G401.6 (cell line): Measurements from ENCODE around the gene ZFP36L1.

ENCODE experiments used
- FAIRE-seq: peaks from 2 replicates; lab custom pipeline; 2012; peaks lifted over from hg19 to GRCh38; lab: Jason Lieb, UNC

ZFP36L1 gene

GRCh38 chr14:68792979-68793733 is at the start of gene ZFP36L1:
ZFP36L1 (minus strand) TSS chr14:68793067; CDS start chr14:68792938, 129 bp downstream.
- FAIRE-seq: peak; percentile 96

GRCh38 chr14:68842298-68842697 is 49.4 kb upstream of the ZFP36L1 start:
- FAIRE-seq: no peak

- no peak for FAIRE-seq
These were observed 48.3 kb upstream of the ZFP36L1 start for GRCh38 chr14:68841016-68841809.

GRCh38 chr14:68840454-68840853 is 47.6 kb upstream of the ZFP36L1 start:
- no peak for FAIRE-seq

GRCh38 chr14:68836082-68836481 is 43.2 kb upstream of the ZFP36L1 start:
- no peak for FAIRE-seq

- no peak for FAIRE-seq
These were observed 41.9 kb upstream of the ZFP36L1 start for GRCh38 chr14:68834816-68835215.

- peak; percentile 36 for FAIRE-seq
These were observed 35.8 kb upstream of the ZFP36L1 start for GRCh38 chr14:68828698-68829097.

GRCh38 chr14:68825729-68826128 is 32.9 kb upstream of the ZFP36L1 start:
- no peak for FAIRE-seq

GRCh38 chr14:68824517-68825347 is 31.9 kb upstream of the ZFP36L1 start:
- peak; percentile 73 for FAIRE-seq

- no peak for FAIRE-seq
These were observed 31.3 kb upstream of the ZFP36L1 start for GRCh38 chr14:68824207-68824516.

GRCh38 chr14:68823434-68824206 is 30.8 kb upstream of the ZFP36L1 start:
- FAIRE-seq: no peak

- no peak for FAIRE-seq
These were observed 30.1 kb upstream of the ZFP36L1 start for GRCh38 chr14:68822926-68823325.

GRCh38 chr14:68822132-68822651 is 29.3 kb upstream of the ZFP36L1 start:
- FAIRE-seq: no peak

GRCh38 chr14:68820999-68821683 is 28.3 kb upstream of the ZFP36L1 start:
- no peak for FAIRE-seq

- FAIRE-seq: no peak
These were observed 27.7 kb upstream of the ZFP36L1 start for GRCh38 chr14:68820536-68820935.

GRCh38 chr14:68820119-68820518 is 27.3 kb upstream of the ZFP36L1 start:
- FAIRE-seq: no peak

GRCh38 chr14:68819260-68819691 is 26.4 kb upstream of the ZFP36L1 start:
- FAIRE-seq: peak; percentile 92

GRCh38 chr14:68817506-68818212 is 24.8 kb upstream of the ZFP36L1 start:
- FAIRE-seq: no peak

- no peak for FAIRE-seq
These were observed 24.1 kb upstream of the ZFP36L1 start for GRCh38 chr14:68816943-68817430.
